OCI-LY1 (cell line): ENCODE data around the gene TES.

Experiments
- CTCF ChIP-seq: fragments of 200-600 bp; sonication (generic), shearing (Covaris generic); IDR thresholded peaks from 2 replicates; pipeline ENCODE4 v1.5.1; 2017; ENCODE audit warnings: mild to moderate bottlenecking, antibody characterized with exemption, low read length, moderate library complexity, mixed read lengths
- EZH2 ChIP-seq: fragments of 200-600 bp; sonication (generic), shearing (Covaris generic); IDR thresholded peaks from 2 replicates; pipeline ENCODE4 v1.8.0; 2017; ENCODE audit warnings: borderline replicate concordance, mixed run types, mild to moderate bottlenecking, antibody characterized with exemption, low read length, moderate library complexity, mixed read lengths

- TF ChIP-seq CTCF: no peak
- TF ChIP-seq EZH2: no peak
Observed at GRCh38 chr7:116172353-116172752, 38.0 kb upstream of the TES start.
